GM12872 (cell line): Measurements from ENCODE around the gene ATG7.

Experiments used
- TF ChIP-seq, protein P1 (sequence below): IDR thresholded peaks from 3 replicates; pipeline ENCODE4 v1.5.1; 2011; ENCODE audit warnings: low read depth, mild to moderate bottlenecking, low read length, moderate library complexity; ENCODE audit not compliant: insufficient read depth

The ATG7 gene

DNA sequence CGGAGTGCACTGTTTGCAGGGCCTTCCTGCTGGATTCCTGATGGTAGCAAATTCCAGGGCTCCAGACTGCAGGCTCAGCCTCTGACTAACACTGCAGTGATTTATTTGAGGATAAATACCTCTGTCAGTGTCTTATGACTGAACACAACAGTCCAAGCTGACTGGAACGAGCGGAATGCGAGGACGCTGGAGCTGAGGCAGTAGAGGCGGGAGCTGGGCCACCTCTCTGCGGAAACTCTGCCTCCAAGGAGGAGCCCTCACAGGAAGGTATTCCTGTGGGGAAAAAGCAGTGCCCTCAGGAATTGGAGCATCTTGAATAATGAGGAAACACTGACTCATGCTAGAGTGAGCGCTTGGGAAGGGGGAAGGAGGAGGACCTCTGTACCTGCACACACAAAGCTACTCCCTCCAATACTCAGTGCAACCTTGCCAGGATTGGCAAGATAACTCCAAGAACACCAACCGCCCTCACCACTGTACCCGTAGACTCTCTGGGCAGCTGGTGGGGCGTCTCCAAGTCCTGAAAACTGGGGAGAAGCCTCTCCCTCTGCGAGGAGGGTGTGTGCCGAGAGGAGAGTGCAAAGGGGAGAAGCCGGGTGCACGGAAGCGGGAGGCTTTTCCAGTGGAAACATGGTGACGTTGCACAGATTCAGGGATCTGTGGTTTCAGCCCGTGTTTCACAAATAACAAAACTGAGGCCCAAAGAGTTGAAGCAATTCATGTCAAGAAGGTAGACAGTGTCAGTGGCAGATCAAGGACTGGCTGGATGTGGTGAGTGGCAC is 328.5 kb downstream of the ATG7 start:
- TF ChIP-seq, protein P1, sequence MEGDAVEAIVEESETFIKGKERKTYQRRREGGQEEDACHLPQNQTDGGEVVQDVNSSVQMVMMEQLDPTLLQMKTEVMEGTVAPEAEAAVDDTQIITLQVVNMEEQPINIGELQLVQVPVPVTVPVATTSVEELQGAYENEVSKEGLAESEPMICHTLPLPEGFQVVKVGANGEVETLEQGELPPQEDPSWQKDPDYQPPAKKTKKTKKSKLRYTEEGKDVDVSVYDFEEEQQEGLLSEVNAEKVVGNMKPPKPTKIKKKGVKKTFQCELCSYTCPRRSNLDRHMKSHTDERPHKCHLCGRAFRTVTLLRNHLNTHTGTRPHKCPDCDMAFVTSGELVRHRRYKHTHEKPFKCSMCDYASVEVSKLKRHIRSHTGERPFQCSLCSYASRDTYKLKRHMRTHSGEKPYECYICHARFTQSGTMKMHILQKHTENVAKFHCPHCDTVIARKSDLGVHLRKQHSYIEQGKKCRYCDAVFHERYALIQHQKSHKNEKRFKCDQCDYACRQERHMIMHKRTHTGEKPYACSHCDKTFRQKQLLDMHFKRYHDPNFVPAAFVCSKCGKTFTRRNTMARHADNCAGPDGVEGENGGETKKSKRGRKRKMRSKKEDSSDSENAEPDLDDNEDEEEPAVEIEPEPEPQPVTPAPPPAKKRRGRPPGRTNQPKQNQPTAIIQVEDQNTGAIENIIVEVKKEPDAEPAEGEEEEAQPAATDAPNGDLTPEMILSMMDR, result no peak

DNA sequence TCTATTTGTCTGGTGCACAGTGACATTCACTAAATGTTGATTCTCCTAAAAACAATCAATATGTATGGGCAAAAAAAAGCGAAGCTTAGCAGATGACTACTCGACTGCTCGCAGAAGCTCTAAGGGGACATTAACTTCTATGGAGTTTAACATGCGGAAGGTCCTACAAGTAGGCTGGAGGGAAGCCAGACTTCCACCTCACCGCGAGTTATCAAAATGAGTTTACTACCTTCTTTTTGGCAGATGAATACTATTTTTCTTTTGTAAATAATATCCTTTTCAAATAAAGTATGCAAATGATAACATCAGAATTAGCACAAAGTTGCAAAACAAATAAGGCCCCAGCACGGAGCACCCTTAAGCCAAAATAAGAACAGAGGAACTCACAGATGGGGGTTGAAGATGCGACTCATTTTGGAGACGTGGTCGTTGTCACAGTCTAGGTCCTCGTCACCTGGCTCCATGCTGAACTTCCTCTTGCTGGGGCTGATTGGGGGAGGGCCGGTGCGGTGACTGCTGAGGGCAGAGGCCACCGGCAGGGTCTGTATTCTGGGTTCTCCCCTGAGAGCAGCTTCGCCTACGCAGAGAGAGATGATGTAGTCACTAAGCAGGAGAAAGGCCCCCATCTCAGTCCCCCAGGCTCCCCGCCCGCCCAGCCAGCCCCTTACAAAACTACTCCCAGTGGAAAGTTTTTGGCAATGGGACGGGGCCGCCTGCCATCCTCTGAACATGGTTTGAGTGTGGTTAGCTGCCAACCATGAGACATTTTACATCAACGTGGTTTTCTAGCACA is 329.4 kb downstream of the ATG7 start:
- TF ChIP-seq, protein P1, result no peak

DNA sequence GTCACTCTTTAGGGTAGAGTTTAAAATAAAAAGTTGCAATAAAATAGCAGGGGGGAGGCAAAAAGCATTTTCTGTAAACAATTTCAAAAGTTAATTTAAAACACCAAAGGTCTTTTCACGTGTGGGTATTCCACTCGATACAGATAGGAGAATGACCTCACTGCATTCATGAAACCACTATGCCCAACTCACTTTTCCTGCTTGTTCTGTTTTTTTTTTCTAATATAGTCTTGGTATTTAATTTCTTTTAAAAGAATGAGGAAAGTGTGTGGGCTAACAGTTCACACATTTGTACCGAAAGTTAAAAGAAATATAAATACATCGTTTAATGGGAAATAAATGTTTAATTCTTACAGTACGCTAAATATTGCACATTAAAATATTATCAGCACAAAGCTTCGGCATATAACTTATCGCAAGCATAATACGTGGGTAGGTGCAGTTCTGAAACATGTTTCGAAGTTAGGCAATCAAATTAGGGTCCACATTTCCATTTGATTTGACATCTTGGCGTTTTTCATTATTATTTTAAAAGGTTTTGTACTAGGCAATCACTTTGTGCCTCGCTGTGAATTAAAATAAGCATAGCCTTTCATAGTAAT is 330.1 kb downstream of the ATG7 start:
- TF ChIP-seq, protein P1, result no peak

DNA sequence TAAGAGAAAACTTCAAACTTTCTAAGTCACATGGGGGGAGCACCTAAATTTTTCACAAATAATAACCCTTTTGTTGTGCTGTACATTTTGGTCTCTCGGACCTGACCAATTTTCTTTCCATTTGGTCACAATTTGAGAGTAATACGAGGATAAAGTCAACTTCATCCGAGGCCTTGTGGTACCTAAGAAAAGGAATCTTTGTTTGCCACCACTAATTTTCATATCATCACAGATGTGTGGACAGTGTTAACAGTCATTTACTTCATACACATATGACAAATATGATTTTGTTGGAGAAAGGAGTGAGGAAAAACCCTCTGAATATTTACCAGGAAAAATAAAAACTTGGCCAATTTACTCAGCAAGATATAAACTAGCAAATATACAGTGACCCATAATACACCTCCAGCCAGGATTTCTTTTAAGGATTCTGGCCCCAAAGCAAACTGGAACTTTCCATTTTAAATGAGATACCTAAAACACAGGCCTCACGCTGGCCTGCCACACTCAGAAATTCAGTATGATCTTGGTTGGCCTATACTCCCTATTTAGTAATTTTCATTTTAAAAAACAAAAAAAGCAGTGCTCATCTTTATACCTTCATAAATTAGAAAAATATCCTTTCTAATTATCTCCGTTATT is 330.8 kb downstream of the ATG7 start:
- TF ChIP-seq, protein P1, result no peak

DNA sequence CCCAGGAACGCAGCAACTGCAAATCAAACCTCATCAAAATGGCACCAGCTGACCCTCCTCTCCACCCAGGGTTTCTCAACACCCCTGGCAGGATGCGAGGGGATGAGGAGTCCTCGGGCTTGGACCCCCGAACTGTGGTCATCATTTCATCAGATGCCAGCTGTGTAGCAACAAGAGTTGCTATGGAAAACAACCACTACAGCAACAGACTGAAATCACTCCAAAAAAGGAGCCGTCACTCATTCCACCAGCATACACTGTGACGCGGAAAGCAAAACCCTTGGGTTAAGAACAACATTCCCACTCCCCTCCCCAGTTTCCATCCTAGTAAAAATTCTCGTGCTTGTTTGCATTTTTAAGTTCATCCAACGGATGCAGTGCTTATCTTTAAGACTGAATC is 331.4 kb downstream of the ATG7 start:
- TF ChIP-seq, protein P1, result no peak

DNA sequence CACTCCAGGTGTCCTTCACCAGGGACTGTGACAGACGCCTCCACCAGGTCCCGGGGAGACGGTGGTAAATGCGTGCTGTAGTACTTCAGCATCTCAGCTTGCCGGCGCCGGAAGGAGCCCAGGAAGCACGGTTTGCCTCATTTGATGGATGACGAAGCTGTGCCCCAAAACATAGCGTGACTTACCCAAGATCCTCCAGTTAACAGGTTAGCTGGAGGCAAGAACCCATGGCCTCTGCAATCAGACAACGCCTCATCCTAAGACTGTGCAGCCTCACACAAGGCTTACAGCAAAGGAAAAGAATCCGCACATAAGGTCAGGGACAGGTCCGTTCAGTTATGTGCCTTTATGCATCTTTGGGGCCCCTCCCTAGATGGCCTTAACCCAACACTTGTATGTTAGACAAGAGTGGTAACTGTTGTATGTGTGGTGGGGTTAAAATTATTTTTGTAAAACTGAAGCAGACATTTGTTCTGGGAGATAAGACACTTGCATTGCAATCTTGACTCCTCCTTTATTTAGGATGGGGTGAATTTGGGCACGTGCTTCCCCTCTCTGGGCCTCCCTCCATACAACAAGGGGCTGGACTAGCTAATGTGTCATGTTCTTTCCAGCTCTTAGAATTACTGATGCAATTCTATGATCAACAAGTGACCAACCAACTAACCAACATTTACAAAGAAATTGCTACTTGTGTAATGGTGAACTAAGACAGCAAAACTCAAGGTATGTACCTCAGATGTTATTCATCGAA is 332.1 kb downstream of the ATG7 start:
- TF ChIP-seq, protein P1, result no peak
